Fibroblast of skin of back (primary cell): ENCODE data around the gene RPAP3. TPM values are rescaled to one million over a fixed set of nuclear protein-coding genes. Genes with fewer than 3 reads are reported as not detected.

ENCODE experiments used
- DNase-seq: peaks from one replicate; pipeline ENCODE4 v3.0.0-alpha.2; 2013
- polyA plus RNA-seq, 2 experiments: library from polyadenylated mRNA; unstranded; fragments of 120-200 nt; gene quantifications; one replicate each; pipeline ENCODE4 v1.2.1, GENCODE V29; 2013; ENCODE audit not compliant: insufficient read length in 2 of 2

The RPAP3 gene
- polyA plus RNA-seq (2013, experiment 1 of 2; ENCODE audit: insufficient read length) = 24.7 TPM
- polyA plus RNA-seq (2013, experiment 2 of 2; ENCODE audit: insufficient read length) = 26.1 TPM

GRCh38 chr12:47705566-47706425 is at the start of gene RPAP3:
Gene RPAP3 (minus strand): TSS chr12:47706030. CDS start chr12:47702840, 3,190 bp downstream.
- DNase-seq = peak; percentile 93

- DNase-seq = no peak
Measured at GRCh38 chr12:47754881-47755280, 49.1 kb upstream of the RPAP3 start.

GRCh38 chr12:47754126-47754525 is 48.3 kb upstream of the RPAP3 start:
- no peak for DNase-seq

- DNase-seq = peak; percentile 59
Measured at GRCh38 chr12:47753021-47754001, 47.5 kb upstream of the RPAP3 start.

GRCh38 chr12:47752552-47752951 is 46.7 kb upstream of the RPAP3 start:
- DNase-seq = peak; percentile 74

GRCh38 chr12:47752121-47752520 is 46.3 kb upstream of the RPAP3 start:
- DNase-seq = no peak

- no peak for DNase-seq
Measured at GRCh38 chr12:47751561-47751960, 45.7 kb upstream of the RPAP3 start.

GRCh38 chr12:47750916-47751470 is 45.2 kb upstream of the RPAP3 start:
- no peak for DNase-seq

- no peak for DNase-seq
Measured at GRCh38 chr12:47750229-47750798, 44.5 kb upstream of the RPAP3 start.

- DNase-seq = no peak
Measured at GRCh38 chr12:47748899-47749298, 43.1 kb upstream of the RPAP3 start.

GRCh38 chr12:47748507-47748828 is 42.6 kb upstream of the RPAP3 start:
- no peak for DNase-seq

- no peak for DNase-seq
Measured at GRCh38 chr12:47747596-47748506, 42.0 kb upstream of the RPAP3 start.

GRCh38 chr12:47747126-47747525 is 41.3 kb upstream of the RPAP3 start:
- DNase-seq = no peak

GRCh38 chr12:47746523-47746922 is 40.7 kb upstream of the RPAP3 start:
- no peak for DNase-seq

- DNase-seq = no peak
Measured at GRCh38 chr12:47746073-47746472, 40.2 kb upstream of the RPAP3 start.

GRCh38 chr12:47745485-47746041 is 39.7 kb upstream of the RPAP3 start:
- DNase-seq = no peak

- no peak for DNase-seq
Measured at GRCh38 chr12:47744778-47745436, 39.1 kb upstream of the RPAP3 start.

- no peak for DNase-seq
Measured at GRCh38 chr12:47744005-47744651, 38.3 kb upstream of the RPAP3 start.

GRCh38 chr12:47743311-47743860 is 37.6 kb upstream of the RPAP3 start:
- no peak for DNase-seq
